NOMO-1 treated with dmso at 0.1 percent for 144 hours (cell line): ENCODE data around the gene POLR3F.
A peak's percentile ranks its signal among the peaks of the same experiment; 100 is the strongest.
"Not testable (repeated sequence)": the region's sequence is repeated elsewhere in the genome, so short reads cannot be mapped to it uniquely, and the experiment has no call there.

Source experiments
- DNase-seq: peaks from one replicate; lab custom pipeline; 2025; ENCODE audit not compliant: unreplicated experiment; lab: John Stamatoyannopoulos, UW

The POLR3F gene

DNA sequence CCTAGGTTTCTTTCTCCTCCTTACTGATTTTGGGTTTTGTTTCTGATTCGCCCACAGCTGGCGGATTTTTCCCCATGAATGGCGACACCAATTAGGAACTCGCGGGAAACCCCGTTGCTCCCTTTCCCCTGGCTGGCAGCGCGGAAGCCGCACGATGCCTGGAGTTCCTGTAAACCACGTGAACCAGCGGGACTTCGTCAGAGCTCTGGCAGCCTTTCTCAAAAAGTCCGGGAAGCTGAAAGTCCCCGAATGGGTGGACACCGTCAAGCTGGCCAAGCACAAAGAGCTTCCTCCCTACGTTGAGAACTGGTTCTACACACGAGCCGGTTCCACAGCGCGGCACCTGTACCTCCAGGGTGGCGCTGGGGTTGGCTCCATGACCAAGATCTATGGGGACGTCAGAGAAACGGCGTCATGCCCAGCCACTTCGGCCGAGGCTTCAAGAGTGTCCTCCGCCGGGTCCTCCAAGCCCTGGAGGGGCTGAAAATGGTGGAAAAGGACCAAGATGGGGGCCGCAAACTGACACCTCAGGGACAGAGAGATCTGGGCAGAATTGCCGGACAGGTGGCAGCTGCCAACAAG lies 37.4 kb downstream of the POLR3F start:
- no peak for DNase-seq

DNA sequence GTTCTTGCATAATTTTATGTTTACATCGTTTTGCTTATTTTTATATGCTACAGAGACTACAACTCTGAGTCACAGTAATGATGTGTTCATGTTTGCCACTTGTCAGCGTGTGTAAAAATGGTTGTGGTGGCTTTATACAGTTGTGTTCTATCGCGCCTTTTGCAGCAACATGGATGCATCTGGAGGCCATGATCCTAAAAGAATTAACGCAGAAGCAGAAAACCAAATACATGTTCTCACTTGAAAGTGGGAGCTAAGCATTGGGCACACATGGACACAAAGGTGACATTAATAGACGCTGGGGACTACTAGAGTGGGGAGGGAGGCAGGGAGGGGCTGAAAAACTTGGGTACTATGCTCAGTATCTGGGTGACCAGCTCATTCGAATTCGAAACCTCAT lies 39.6 kb downstream of the POLR3F start:
- no peak for DNase-seq

GRCh38 chr20:18507218-18508191 lies 40.3 kb downstream of the POLR3F start, which contains the start of gene SEC23B:
Gene SEC23B, plus strand, starts transcription at chr20:18507940. Its CDS starts 2,896 bp downstream, at chr20:18510836.
- DNase-seq: peak; percentile 94

GRCh38 chr20:18511571-18511970 lies 44.4 kb downstream of the POLR3F start:
- DNase-seq: peak; percentile 50

- DNase-seq: peak; percentile 57
These were observed 46.0 kb downstream of the POLR3F start for GRCh38 chr20:18513208-18513607.

- no peak for DNase-seq
These were observed 46.9 kb downstream of the POLR3F start for GRCh38 chr20:18514127-18514526.

GRCh38 chr20:18515973-18516372 lies 48.8 kb downstream of the POLR3F start:
- DNase-seq: no peak

- DNase-seq: not testable (repeated sequence)
These were observed 54.9 kb downstream of the POLR3F start for GRCh38 chr20:18522066-18522465.

GRCh38 chr20:18523066-18523465 lies 55.9 kb downstream of the POLR3F start:
- DNase-seq: no peak

- no peak for DNase-seq
These were observed 57.5 kb downstream of the POLR3F start for GRCh38 chr20:18524646-18525045.

- DNase-seq: not testable (repeated sequence)
These were observed 59.6 kb downstream of the POLR3F start for GRCh38 chr20:18526761-18527160.

GRCh38 chr20:18527339-18527738 lies 60.1 kb downstream of the POLR3F start:
- DNase-seq: no peak

GRCh38 chr20:18527836-18528235 lies 60.6 kb downstream of the POLR3F start:
- no peak for DNase-seq

DNA sequence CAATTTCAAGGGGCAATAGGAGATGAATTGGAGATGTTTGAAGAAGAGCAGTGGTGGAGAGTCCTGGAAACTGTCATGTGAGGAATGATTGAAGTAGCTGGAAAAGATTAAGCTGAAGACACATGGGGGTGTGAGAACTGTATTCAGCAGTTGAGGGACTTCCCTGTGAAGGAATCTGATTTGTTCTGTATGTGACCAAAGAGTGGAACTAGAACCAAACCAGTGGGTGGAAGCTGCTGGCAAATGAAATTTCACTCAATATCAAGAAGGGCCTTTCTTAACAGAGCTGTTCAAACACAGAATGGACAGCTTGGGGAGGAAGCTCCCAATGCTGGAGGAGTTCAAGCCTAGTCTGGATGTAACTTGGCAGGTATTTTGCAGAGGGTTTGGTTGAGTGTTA lies 61.9 kb downstream of the POLR3F start:
- no peak for DNase-seq

DNA sequence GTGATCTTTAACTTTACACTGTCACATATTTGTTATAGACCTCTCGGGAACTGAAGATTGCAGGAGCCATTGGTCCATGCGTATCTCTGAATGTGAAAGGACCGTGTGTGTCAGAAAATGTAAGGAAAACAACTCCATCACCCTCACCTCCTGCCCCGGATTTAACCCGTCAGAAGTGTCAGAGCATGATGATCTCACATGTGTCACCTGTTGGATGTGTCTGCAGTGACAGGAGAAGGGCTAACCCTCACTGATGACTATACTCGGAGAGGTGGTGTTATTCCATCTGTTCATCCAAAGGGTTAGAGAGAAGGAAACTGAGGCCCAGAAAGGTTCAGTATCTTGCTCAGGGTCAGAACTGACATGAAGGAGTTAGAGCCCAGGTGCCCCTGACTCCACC lies 65.4 kb downstream of the POLR3F start:
- no peak for DNase-seq

GRCh38 chr20:18533491-18533890 lies 66.3 kb downstream of the POLR3F start:
- no peak for DNase-seq

DNA sequence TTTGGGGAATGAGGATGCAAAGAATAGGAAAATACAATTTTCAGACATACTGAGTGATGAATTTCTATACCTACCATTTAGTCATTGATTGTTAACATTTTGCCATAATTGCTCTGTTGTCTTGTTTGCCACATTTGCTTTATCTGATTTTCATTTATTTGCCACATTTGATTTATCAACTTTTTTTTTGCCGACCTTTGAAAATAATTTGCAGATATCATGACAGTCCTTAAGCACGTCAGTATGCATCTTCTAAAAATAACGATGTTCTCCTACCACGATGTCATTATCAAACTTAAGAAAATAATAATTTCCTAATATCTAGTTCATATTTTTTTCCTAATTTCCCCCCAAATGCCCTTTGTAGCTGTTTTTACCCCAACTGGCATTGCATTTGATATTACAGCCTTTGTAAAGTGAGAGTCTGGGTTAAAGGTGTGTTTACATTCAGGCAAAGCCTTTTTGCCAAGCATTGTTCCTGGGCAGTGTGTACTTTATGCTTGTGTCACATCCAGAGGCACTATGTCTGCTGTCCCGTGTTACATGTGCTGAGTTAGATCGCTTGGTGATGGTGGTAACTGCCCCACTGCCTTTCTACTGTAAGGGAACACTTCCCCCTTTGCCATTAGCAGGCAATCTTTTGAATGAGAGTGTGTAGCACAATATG lies 66.9 kb downstream of the POLR3F start:
- DNase-seq: no peak
